Fibroblast of pulmonary artery (primary cell): ENCODE measurements around the gene HIRA.
"Not testable (repeated sequence)": the region's sequence is repeated elsewhere in the genome, so short reads cannot be mapped to it uniquely, and the experiment has no call there.

ENCODE experiments used
- DNase-seq: peaks from one replicate; pipeline ENCODE4 v3.0.0-alpha.2; 2010; ENCODE audit warnings: low read depth
- H3K4me3 ChIP-seq: replicated peaks from 2 replicates; pipeline ENCODE4 v1.5.1; 2011; ENCODE audit warnings: low read depth, mild to moderate bottlenecking, control low read depth, low read length, moderate library complexity
- CTCF ChIP-seq: IDR thresholded peaks from 2 replicates; pipeline ENCODE4 v1.5.1; 2011; ENCODE audit warnings: mild to moderate bottlenecking, control low read depth, low read length, inconsistent platforms; ENCODE audit errors: missing control alignments

HIRA gene

GRCh38 chr22:19317865-19318264, 113.7 kb downstream of the HIRA start:
- no peak overlapping the region for H3K4me3 ChIP-seq
- no peak for DNase-seq
- TF ChIP-seq CTCF, result no peak

- no peak for TF ChIP-seq CTCF
- DNase-seq, result no peak
- H3K4me3 ChIP-seq, result no peak overlapping the region
These were observed 123.7 kb downstream of the HIRA start for GRCh38 chr22:19307872-19308271.

GRCh38 chr22:19306535-19306934, 125.0 kb downstream of the HIRA start:
- DNase-seq, result not testable (repeated sequence)

GRCh38 chr22:19304547-19304946, 127.0 kb downstream of the HIRA start:
- TF ChIP-seq CTCF, result no peak

More at GRCh38 chr22:19306535-19306934, 125.0 kb downstream of the HIRA start:
- not testable (repeated sequence) for H3K4me3 ChIP-seq

GRCh38 chr22:19303785-19304184, 127.7 kb downstream of the HIRA start:
- DNase-seq, result no peak
- TF ChIP-seq CTCF, result no peak
- no peak overlapping the region for H3K4me3 ChIP-seq

More at GRCh38 chr22:19304547-19304946, 127.0 kb downstream of the HIRA start:
- DNase-seq, result no peak
- no peak overlapping the region for H3K4me3 ChIP-seq

- no peak for TF ChIP-seq CTCF
- H3K4me3 ChIP-seq, result no peak overlapping the region
- DNase-seq, result no peak
These were observed 135.8 kb downstream of the HIRA start for GRCh38 chr22:19295733-19296132.

GRCh38 chr22:19292458-19293230, 138.9 kb downstream of the HIRA start:
- no peak for TF ChIP-seq CTCF
- H3K4me3 ChIP-seq, result peak overlapping the region; percentile 77
- DNase-seq, result peak; percentile 20
